Spleen (tissue), 11 donors: ENCODE data around the gene TMEM132D. TPM values are rescaled to one million over a fixed set of nuclear protein-coding genes. Genes with fewer than 3 reads are reported as not detected.
"Not testable (repeated sequence)": the region's sequence is repeated elsewhere in the genome, so short reads cannot be mapped to it uniquely, and the experiment has no call there.

ENCODE experiments used
- DNase-seq: peaks from one replicate; pipeline ENCODE4 v3.0.0-alpha.2; 2020
- H3K27ac ChIP-seq, 8 donors: fragments of 200-600 bp; sonication (generic) in 7 of 8; 1 replicate in 4 of 8; 2 replicates in 4 of 8; pipeline versions ENCODE4 v1.5.0 to v1.8.0; 2016 to 2021; ENCODE audit warnings: inconsistent platforms in 4 of 8, mild to moderate bottlenecking in 4 of 8, moderate library complexity in 1 of 8
- H3K27me3 ChIP-seq, 7 donors: fragments of 200-600 bp; sonication (generic) in 6 of 7; replicated peaks in 1 of 7; 1 replicate in 4 of 7; 2 replicates in 3 of 7; pipeline versions ENCODE4 v1.5.0 to v1.8.0; 2016 to 2021; ENCODE audit warnings: inconsistent platforms in 3 of 7, mild to moderate bottlenecking in 1 of 7
- H3K36me3 ChIP-seq, 6 donors: fragments of 200-600 bp; sonication (generic) in 5 of 6; 1 replicate in 4 of 6; 2 replicates in 2 of 6; pipeline versions ENCODE4 v1.5.0 to v1.8.0; 2016 to 2021; ENCODE audit warnings: inconsistent platforms in 2 of 6
- H3K4me1 ChIP-seq, 6 donors: fragments of 200-600 bp; sonication (generic) in 5 of 6; 1 replicate in 3 of 6; 2 replicates in 3 of 6; pipeline versions ENCODE4 v1.5.0 to v1.8.0; 2016 to 2021; ENCODE audit warnings: inconsistent platforms in 3 of 6
- H3K4me3 ChIP-seq, 8 donors: fragments of 200-600 bp; sonication (generic) in 7 of 8; 1 replicate in 4 of 8; 2 replicates in 4 of 8; pipeline versions ENCODE4 v1.5.0 to v1.8.0; 2016 to 2021; ENCODE audit warnings: inconsistent platforms in 4 of 8, mild to moderate bottlenecking in 4 of 8, moderate library complexity in 2 of 8
- H3K9me3 ChIP-seq, 8 donors: fragments of 200-600 bp; sonication (generic) in 7 of 8; 1 replicate in 4 of 8; 2 replicates in 4 of 8; pipeline versions ENCODE4 v1.5.0 to v1.8.0; 2016 to 2021; ENCODE audit warnings: inconsistent platforms in 4 of 8
- POLR2A ChIP-seq, 3 donors: fragments of 450-650 bp; IDR thresholded peaks; one replicate each; pipeline ENCODE4 v1.5.1; 2017; ENCODE audit warnings: antibody characterized with exemption in 3 of 3, mild to moderate bottlenecking in 1 of 3
- POLR2AphosphoS5 ChIP-seq, 3 donors: sonication (generic); formaldehyde crosslinking; IDR thresholded peaks; one replicate each; pipeline ENCODE4 v1.5.1; 2017; ENCODE audit warnings: antibody characterized with exemption in 3 of 3
- WGBS, 5 donors: extraction: QIAGEN DNeasy Blood & Tissue Kit in 3 of 5; methylation state at CpG; one replicate each; pipeline versions ENCODE4 v1.1.5 to v1.1.7; 2013 to 2018; 5-methylcytosine and 5-hydroxymethylcytosine counted together
- intact Hi-C: fragments of 100-400 bp; cut with DNase I; formaldehyde crosslinking; loops from one replicate; pipeline ENCODE4 v1.15.0; 2023; ENCODE audit warnings: low total_unique reads
- polyA plus RNA-seq, 3 donors: library from polyadenylated mRNA; stranded (reverse); fragments of 200-250 nt; gene quantifications; one replicate each; pipeline ENCODE4 v1.2.1, GENCODE V29; 2013
- total RNA-seq, 7 donors: library from RNA; depleted of rRNA in 3 of 7; stranded (reverse); fragments of >200 nt in 3 of 7; fragmentation: NEBNext Ultra II Directional in 4 of 7; extraction: Animal tissue kit (Norgen Biotek cat#: 25700) in 4 of 7; gene quantifications; one replicate each; pipeline versions ENCODE4 v1.1.0 to v1.2.1, GENCODE V29; 2016 to 2021
- TF ChIP-seq, protein P1 (sequence below), 11 experiments: fragments of 200-600 bp in 7 of 11; fragments of 450-650 bp in 4 of 11; sonication (generic) in 4 of 11; IDR thresholded peaks in 8 of 11; conservative IDR thresholded peaks in 3 of 11; 1 replicate in 7 of 11; 2 replicates in 4 of 11; pipeline versions ENCODE4 v1.4.0 to v1.8.0; 2016 to 2021; ENCODE audit warnings: antibody characterized with exemption in 11 of 11, inconsistent platforms in 4 of 11, mild to moderate bottlenecking in 1 of 11
- donor health status: healthy with polysubstance abuse.
- donor health status: DM: no; HTN: no; CAD: no; lungs with moderate emphysema.
- donor health status: DM: no; HTN: no; CAD: no.
- donor health status: Bipolar disorder and iron deficiency.
- donor health status: healthy.
- donor health status: DM: no; HTN: no; CAD: no.
- donor health status: DM: yes; HTN: yes; CAD: no.

The TMEM132D gene
- total and polyA plus RNA-seq, 10 donors = 0.03 TPM; not detected in 9

DNA sequence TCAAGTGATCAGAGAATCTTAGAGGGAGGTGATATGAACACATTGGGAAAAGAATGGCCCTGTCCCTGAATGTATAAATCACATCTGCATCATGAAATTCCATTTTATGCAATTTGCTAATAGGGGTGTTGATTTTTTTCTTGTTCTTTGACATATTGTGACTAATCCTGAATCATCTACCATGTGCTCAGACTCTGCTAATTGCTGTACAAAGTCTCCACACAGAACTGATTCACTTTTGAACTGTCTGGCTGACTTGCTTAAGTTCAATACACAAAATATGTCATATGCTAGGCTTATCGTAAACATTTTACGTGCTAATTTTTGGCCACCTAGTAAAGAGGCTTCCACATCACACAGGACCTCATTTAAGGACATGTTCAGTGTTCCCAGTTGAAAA is 2.6 kb downstream of the TMEM132D start:
- TF ChIP-seq, protein P1, sequence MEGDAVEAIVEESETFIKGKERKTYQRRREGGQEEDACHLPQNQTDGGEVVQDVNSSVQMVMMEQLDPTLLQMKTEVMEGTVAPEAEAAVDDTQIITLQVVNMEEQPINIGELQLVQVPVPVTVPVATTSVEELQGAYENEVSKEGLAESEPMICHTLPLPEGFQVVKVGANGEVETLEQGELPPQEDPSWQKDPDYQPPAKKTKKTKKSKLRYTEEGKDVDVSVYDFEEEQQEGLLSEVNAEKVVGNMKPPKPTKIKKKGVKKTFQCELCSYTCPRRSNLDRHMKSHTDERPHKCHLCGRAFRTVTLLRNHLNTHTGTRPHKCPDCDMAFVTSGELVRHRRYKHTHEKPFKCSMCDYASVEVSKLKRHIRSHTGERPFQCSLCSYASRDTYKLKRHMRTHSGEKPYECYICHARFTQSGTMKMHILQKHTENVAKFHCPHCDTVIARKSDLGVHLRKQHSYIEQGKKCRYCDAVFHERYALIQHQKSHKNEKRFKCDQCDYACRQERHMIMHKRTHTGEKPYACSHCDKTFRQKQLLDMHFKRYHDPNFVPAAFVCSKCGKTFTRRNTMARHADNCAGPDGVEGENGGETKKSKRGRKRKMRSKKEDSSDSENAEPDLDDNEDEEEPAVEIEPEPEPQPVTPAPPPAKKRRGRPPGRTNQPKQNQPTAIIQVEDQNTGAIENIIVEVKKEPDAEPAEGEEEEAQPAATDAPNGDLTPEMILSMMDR (IDR thresholded peaks at IDR 0.05 in 8 of 11, conservative IDR thresholded peaks at IDR 0.05 in 3 of 11) = no peak
- TF ChIP-seq POLR2AphosphoS5 (IDR thresholded peaks at IDR 0.05) (no peak), POLR2A (IDR thresholded peaks at IDR 0.05) (no peak)
- Histone ChIP-seq H3K36me3 (no peaks in the 10 kb centered on the region), H3K4me3 (no peak overlapping the region), H3K4me1 (no peaks in the 10 kb centered on the region), H3K9me3 (no peaks in the 10 kb centered on the region), H3K27ac (no peak overlapping the region), H3K27me3 (peaks cover 0 to 56% (median 30%) of the 10 kb centered on the region in 7 donors)
- WGBS, 5 donors = 86 to 97% (median 91%) methylated on average over 2 of the region's 2 CpGs
- DNase-seq = no peak
- intact Hi-C loops = no loop called here

DNA sequence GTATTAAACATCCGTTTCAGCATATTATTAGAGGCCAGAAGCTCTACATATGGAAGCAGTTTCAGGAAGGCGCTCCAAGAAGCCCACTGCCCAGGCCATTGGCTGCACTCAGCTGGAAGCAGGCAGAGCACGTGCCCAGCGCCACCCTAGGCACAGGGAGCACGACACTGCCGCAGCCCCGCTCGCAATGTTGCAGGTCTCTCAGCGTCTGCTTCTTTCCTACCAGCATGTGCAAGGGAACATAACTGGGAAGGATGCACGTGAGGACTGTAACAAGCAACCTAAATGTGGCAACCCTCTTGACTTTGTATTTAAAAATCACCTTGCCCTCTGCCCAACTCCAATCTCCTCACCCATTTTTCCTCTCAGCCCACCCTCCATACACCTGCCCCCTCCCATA is 3.5 kb downstream of the TMEM132D start:
- H3K36me3 ChIP-seq = no peaks in the 10 kb centered on the region
- intact Hi-C loops = no loop called here
- DNase-seq = no peak
- H3K9me3 ChIP-seq = no peaks in the 10 kb centered on the region
- H3K27me3 ChIP-seq = peaks cover 0 to 50% (median 29%) of the 10 kb centered on the region in 7 donors
- no peaks in the 10 kb centered on the region for H3K4me1 ChIP-seq
- no peak overlapping the region for H3K27ac ChIP-seq
- 76 to 82% (median 80%) methylated on average over 10 of the region's 10 CpGs for WGBS, 5 donors
- TF ChIP-seq POLR2AphosphoS5 (IDR thresholded peaks at IDR 0.05) = no peak
- H3K4me3 ChIP-seq = no peak overlapping the region

DNA sequence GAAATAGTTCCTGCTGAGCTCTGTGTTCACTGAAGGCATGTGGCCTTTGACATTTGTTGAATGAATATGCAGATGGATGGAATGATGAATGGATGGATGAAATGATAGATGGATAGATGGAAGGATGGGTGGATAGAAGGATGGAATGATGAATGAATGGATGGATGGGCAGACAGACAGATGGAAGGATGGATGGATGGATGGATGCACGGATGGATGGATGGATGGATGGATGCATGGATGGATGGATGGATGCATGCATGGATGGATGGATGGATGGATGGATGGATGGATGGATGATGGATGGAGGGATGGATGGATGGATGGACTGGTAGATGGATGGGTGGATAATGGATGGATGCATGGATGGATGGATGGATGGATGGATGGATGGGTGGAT is 4.8 kb downstream of the TMEM132D start:
- WGBS, 5 donors = 77 to 89% (median 81%) methylated on average over 1 of the region's 1 CpG
- intact Hi-C loops, H3K4me3 ChIP-seq, DNase-seq, H3K36me3 ChIP-seq, H3K9me3 ChIP-seq, H3K27ac ChIP-seq, H3K4me1 ChIP-seq: not testable (repeated sequence)
- H3K27me3 ChIP-seq = peaks cover 0 to 37% (median 16%) of the 10 kb centered on the region in 7 donors

DNA sequence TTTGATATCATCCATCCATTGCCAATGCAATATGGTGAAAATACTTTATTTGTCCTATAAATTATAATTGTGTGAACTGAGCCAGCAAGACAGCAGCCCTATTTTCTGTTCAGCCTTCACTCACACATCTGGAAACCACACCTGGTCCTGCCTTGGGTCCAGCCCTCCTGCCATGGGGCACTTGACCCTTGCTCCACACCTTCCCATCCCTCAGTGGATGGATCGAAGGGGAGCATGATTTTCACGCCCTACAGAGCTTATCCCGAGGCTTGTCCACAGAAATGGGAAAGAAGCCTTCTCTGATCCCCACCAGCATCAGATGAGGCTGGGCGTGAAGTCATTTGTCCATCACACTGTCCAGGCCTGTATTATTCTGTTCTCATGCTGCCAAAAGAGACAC is 10.1 kb downstream of the TMEM132D start:
- no peaks in the 10 kb centered on the region for H3K4me1 ChIP-seq
- no peaks in the 10 kb centered on the region for H3K36me3 ChIP-seq
- H3K9me3 ChIP-seq = no peaks in the 10 kb centered on the region
- WGBS, 5 donors = 76 to 96% (median 83%) methylated on average over 4 of the region's 4 CpGs
- no peaks in the 10 kb centered on the region for H3K27me3 ChIP-seq
- TF ChIP-seq, protein P1 (IDR thresholded peaks at IDR 0.05 in 8 of 11, conservative IDR thresholded peaks at IDR 0.05 in 3 of 11) = no peak
- no peak for TF ChIP-seq POLR2AphosphoS5 (IDR thresholded peaks at IDR 0.05)
- TF ChIP-seq POLR2A (IDR thresholded peaks at IDR 0.05) = no peak
- no peak for DNase-seq
- H3K27ac ChIP-seq = no peak overlapping the region
- intact Hi-C loops = no loop called here
- no peak overlapping the region for H3K4me3 ChIP-seq

DNA sequence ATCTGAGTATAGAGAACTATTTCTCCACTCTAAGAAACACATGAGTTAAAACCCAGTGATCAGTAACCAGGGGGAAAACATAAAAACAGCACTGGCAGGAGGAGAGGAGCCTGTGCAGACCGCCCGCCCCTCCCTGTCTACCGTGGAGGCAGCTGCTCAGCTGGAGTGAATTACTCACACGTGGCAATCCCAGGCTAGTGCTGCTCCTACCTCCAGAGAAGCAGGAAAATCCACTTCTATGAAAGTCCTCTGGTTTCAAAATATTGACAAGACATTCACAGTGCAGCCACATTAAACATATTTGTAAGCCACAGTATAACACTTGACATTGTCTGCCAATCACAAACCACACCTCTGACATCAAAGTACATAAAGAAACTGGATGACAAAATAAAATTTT is 16.7 kb downstream of the TMEM132D start:
- TF ChIP-seq POLR2A (IDR thresholded peaks at IDR 0.05) = no peak
- no peak for TF ChIP-seq POLR2AphosphoS5 (IDR thresholded peaks at IDR 0.05)
- TF ChIP-seq, protein P1 (IDR thresholded peaks at IDR 0.05 in 8 of 11, conservative IDR thresholded peaks at IDR 0.05 in 3 of 11) = no peak
- WGBS, 5 donors = 38 to 45% (median 44%) methylated on average over 4 of the region's 4 CpGs
- Histone ChIP-seq H3K27ac (no peak overlapping the region), H3K36me3 (no peaks in the 10 kb centered on the region), H3K4me3 (no peak overlapping the region), H3K9me3 (no peaks in the 10 kb centered on the region), H3K27me3 (no peaks in the 10 kb centered on the region), H3K4me1 (no peaks in the 10 kb centered on the region)
- DNase-seq = no peak
- intact Hi-C loops = no loop called here
